GM23338 (cell line): ENCODE measurements around the gene TBCD. TPM values are rescaled to one million over a fixed set of nuclear protein-coding genes. Genes with fewer than 3 reads are reported as not detected.

Source experiments
- ATAC-seq: fragments of 200-7000 bp; cut with Tn5 transposase; 3 replicates; pipeline ENCODE4 v1.9.1; 2020
- DNase-seq: peaks from one replicate; pipeline ENCODE4 v3.0.0-alpha.2; 2015; ENCODE audit warnings: low spot score
- H2AFZ ChIP-seq: fragments of 200-600 bp; sonication (generic); 2 replicates; pipeline ENCODE4 v1.8.0; 2016; ENCODE audit warnings: antibody characterized with exemption, mild to moderate bottlenecking, moderate library complexity
- H3F3A ChIP-seq: fragments of 200-600 bp; sonication (generic); replicated peaks from 2 replicates; pipeline ENCODE4 v1.8.0; 2017; ENCODE audit warnings: antibody characterized with exemption, mixed run types, low read depth
- H3K27ac ChIP-seq: fragments of 200-600 bp; sonication (generic); 2 replicates; pipeline ENCODE4 v1.6.1; 2016; ENCODE audit warnings: low read depth
- H3K27me3 ChIP-seq: fragments of 200-600 bp; sonication (generic); 2 replicates; pipeline ENCODE4 v1.8.0; 2016; ENCODE audit warnings: mild to moderate bottlenecking, mixed run types, moderate library complexity; ENCODE audit not compliant: insufficient read depth
- H3K36me3 ChIP-seq: fragments of 200-600 bp; sonication (generic); 2 replicates; pipeline ENCODE4 v1.8.0; 2016; ENCODE audit warnings: mild to moderate bottlenecking; ENCODE audit not compliant: insufficient read depth
- H3K4me1 ChIP-seq: fragments of 200-600 bp; sonication (generic); 2 replicates; pipeline ENCODE4 v1.8.0; 2016; ENCODE audit warnings: mild to moderate bottlenecking, moderate library complexity; ENCODE audit not compliant: insufficient read depth
- H3K4me2 ChIP-seq: fragments of 200-600 bp; sonication (generic); 2 replicates; pipeline ENCODE4 v1.7.1; 2017; ENCODE audit warnings: mixed run types
- H3K4me3 ChIP-seq: fragments of 200-600 bp; sonication (generic); 2 replicates; pipeline ENCODE4 v1.6.1; 2016; ENCODE audit warnings: mixed run types
- H3K79me2 ChIP-seq: fragments of 200-600 bp; sonication (generic); replicated peaks from 2 replicates; pipeline ENCODE4 v1.8.0; 2017; ENCODE audit warnings: mild to moderate bottlenecking; ENCODE audit not compliant: insufficient read depth
- H3K9me2 ChIP-seq: fragments of 200-600 bp; sonication (generic); 2 replicates; pipeline ENCODE4 v1.8.0; 2017; ENCODE audit not compliant: insufficient read depth
- H4K20me1 ChIP-seq: fragments of 200-600 bp; sonication (generic); replicated peaks from 2 replicates; pipeline ENCODE4 v1.8.0; 2017; ENCODE audit warnings: mild to moderate bottlenecking; ENCODE audit not compliant: insufficient read depth
- H3K27ac Mint-ChIP-seq: 2 replicates; pipeline ENCODE4 v1.8.0; 2020; ENCODE audit warnings: inconsistent platforms, mild to moderate bottlenecking, moderate library complexity, mixed read lengths
- H3K27me3 Mint-ChIP-seq: 3 replicates; pipeline ENCODE4 v1.8.0; 2022; ENCODE audit warnings: low read depth, mild to moderate bottlenecking, moderate library complexity, mixed read lengths, inconsistent platforms; ENCODE audit not compliant: insufficient read depth, poor library complexity
- H3K36me3 Mint-ChIP-seq: 3 replicates; pipeline ENCODE4 v1.8.0; 2021; ENCODE audit warnings: low read depth, mild to moderate bottlenecking, inconsistent platforms, moderate library complexity, mixed read lengths
- H3K4me1 Mint-ChIP-seq: 3 replicates; pipeline ENCODE4 v1.8.0; 2020; ENCODE audit warnings: mild to moderate bottlenecking, inconsistent platforms, mixed read lengths
- H3K4me3 Mint-ChIP-seq: 3 replicates; pipeline ENCODE4 v1.8.0; 2021; ENCODE audit warnings: moderate library complexity, mild to moderate bottlenecking, inconsistent platforms, mixed read lengths
- H3K9me3 Mint-ChIP-seq: 3 replicates; pipeline ENCODE4 v1.8.0; 2020; ENCODE audit warnings: moderate library complexity, mild to moderate bottlenecking, inconsistent platforms, mixed read lengths
- CTCF ChIP-seq, 2 experiments: fragments of 200-600 bp in 1 of 2; sonication (generic) in 1 of 2; conservative IDR thresholded peaks; 2 replicates each; pipeline versions ENCODE4 v1.5.1 to v1.6.1; 2016 to 2017; ENCODE audit warnings: antibody characterized with exemption in 2 of 2, low read depth in 2 of 2, mild to moderate bottlenecking in 2 of 2, moderate library complexity in 1 of 2
- ETS1 ChIP-seq: IDR thresholded peaks from 2 replicates; pipeline ENCODE4 v1.6.1; 2016; ENCODE audit warnings: antibody characterized with exemption
- EZH2 ChIP-seq: fragments of 200-600 bp; sonication (generic); IDR thresholded peaks from one replicate; pipeline ENCODE4 v1.8.0; 2017; ENCODE audit warnings: antibody characterized with exemption, mild to moderate bottlenecking, low read depth; ENCODE audit not compliant: unreplicated experiment
- REST ChIP-seq: IDR thresholded peaks from one replicate; pipeline ENCODE4 v1.6.1; 2018; ENCODE audit warnings: antibody characterized with exemption; ENCODE audit not compliant: unreplicated experiment
- STAT1 ChIP-seq: IDR thresholded peaks from one replicate; pipeline ENCODE4 v1.6.1; 2016; ENCODE audit warnings: antibody characterized with exemption; ENCODE audit not compliant: unreplicated experiment
- ZNF462 ChIP-seq: fragments of 250-450 bp; sonication (Bioruptor Pico); IDR thresholded peaks from 2 replicates; pipeline ENCODE4 v1.5.0; 2020; ENCODE audit warnings: mild to moderate bottlenecking, moderate library complexity
- polyA plus RNA-seq: library from polyadenylated mRNA; unstranded; fragments of >200 nt; fragmentation: Nextera tagmentation; extraction: Ambion mirVana; gene quantifications from 2 replicates; pipeline ENCODE4 v1.2.1, GENCODE V29; 2016
- total RNA-seq: library from RNA; depleted of rRNA; stranded (reverse); fragments of >200 nt; shearing (Covaris generic); gene quantifications from 2 replicates; pipeline ENCODE4 v1.2.3, GENCODE V29; 2014

TBCD gene
- total and polyA plus RNA-seq, 2 experiments from 2014 or later = 75.0 to 116 TPM

- Histone ChIP-seq H2AFZ (no peak overlapping the region), H3K4me1 (no peaks in the 10 kb centered on the region), H3F3A (no peaks in the 10 kb centered on the region), H3K36me3 (no peaks in the 10 kb centered on the region), H4K20me1 (no peaks in the 10 kb centered on the region), H3K27ac (no peak overlapping the region), H3K27me3 (no peaks in the 10 kb centered on the region), H3K4me3 (no peak overlapping the region), H3K9me2 (no peaks in the 10 kb centered on the region), H3K4me2 (no peak overlapping the region), H3K79me2 (no peaks in the 10 kb centered on the region)
- Mint-ChIP-seq H3K36me3 (peaks cover 3% of the 10 kb centered on the region; the same call in 2 of the 3 replicates), H3K4me3 (no peak overlapping the region), H3K27me3 (peaks cover 7% of the 10 kb centered on the region), H3K27ac (no peak overlapping the region), H3K4me1 (no peaks in the 10 kb centered on the region; the same call in 2 of the 3 replicates), H3K9me3 (peaks cover 5% of the 10 kb centered on the region)
- DNase-seq (no peak), ATAC-seq (no peak)
- TF ChIP-seq CTCF (conservative IDR thresholded peaks at IDR 0.05; ENCODE audit: low read depth in 2 of 2) = no peak
- no peak for TF ChIP-seq ZNF462
- no peak for TF ChIP-seq REST
- no peak for TF ChIP-seq ETS1
- no peak for TF ChIP-seq STAT1
- no peak for TF ChIP-seq EZH2
Measured at GRCh38 chr17:82970067-82970466, 218.2 kb downstream of the TBCD start.
